GM21786 (cell line): ENCODE measurements around the gene ITGAV.
A peak's percentile ranks its signal among the peaks of the same experiment; 100 is the strongest.

Source experiments
- ATAC-seq: cut with Tn5 transposase; IDR thresholded peaks from one replicate; pipeline ENCODE4 v1.9.1; 2021; ENCODE audit not compliant: unreplicated experiment

Gene ITGAV

GRCh38 chr2:186573531-186573930, 16.3 kb upstream of the ITGAV start:
- ATAC-seq, result no peak

GRCh38 chr2:186575302-186575701, 14.6 kb upstream of the ITGAV start:
- peak; percentile 67 for ATAC-seq

- no peak for ATAC-seq
Observed at GRCh38 chr2:186575856-186576255, 14.0 kb upstream of the ITGAV start.

GRCh38 chr2:186576614-186577013, 13.2 kb upstream of the ITGAV start:
- ATAC-seq, result no peak

- no peak for ATAC-seq
Observed at GRCh38 chr2:186582698-186583097, 7.2 kb upstream of the ITGAV start.

GRCh38 chr2:186584053-186584452, 5.8 kb upstream of the ITGAV start:
- no peak for ATAC-seq

GRCh38 chr2:186588421-186588820, 1.4 kb upstream of the ITGAV start:
- ATAC-seq, result no peak

- ATAC-seq, result no peak
Observed at GRCh38 chr2:186588940-186589611, 780 bp upstream of the ITGAV start.

- no peak for ATAC-seq
Observed at GRCh38 chr2:186590350-186590758, 498 bp downstream of the ITGAV start.

- no peak for ATAC-seq
Observed at GRCh38 chr2:186590759-186591505, 1.1 kb downstream of the ITGAV start.

- ATAC-seq, result no peak
Observed at GRCh38 chr2:186591506-186591890, 1.6 kb downstream of the ITGAV start.

GRCh38 chr2:186592137-186592875, 2.5 kb downstream of the ITGAV start:
- ATAC-seq, result no peak

GRCh38 chr2:186593523-186593922, 3.7 kb downstream of the ITGAV start:
- no peak for ATAC-seq

GRCh38 chr2:186594001-186594722, 4.3 kb downstream of the ITGAV start:
- ATAC-seq, result no peak

GRCh38 chr2:186595219-186595618, 5.4 kb downstream of the ITGAV start:
- no peak for ATAC-seq

- ATAC-seq, result no peak
Observed at GRCh38 chr2:186599186-186599778, 9.4 kb downstream of the ITGAV start.

GRCh38 chr2:186603286-186603685, 13.4 kb downstream of the ITGAV start:
- ATAC-seq, result no peak

GRCh38 chr2:186605041-186605440, 15.2 kb downstream of the ITGAV start:
- no peak for ATAC-seq

GRCh38 chr2:186607660-186608324, 17.9 kb downstream of the ITGAV start:
- ATAC-seq, result no peak

GRCh38 chr2:186610785-186611184, 20.9 kb downstream of the ITGAV start:
- no peak for ATAC-seq
